ENCODE data around the gene DIP2B.
"Not testable (repeated sequence)": the region's sequence is repeated elsewhere in the genome, so short reads cannot be mapped to it uniquely, and the experiment has no call there.

The DIP2B gene

GRCh38 chr12:50751948-50752721, 247.3 kb downstream of the DIP2B start:
- in situ Hi-C loops (cut with MboI; ENCODE audit: low sequenced_read_pairs), result no loop called here

- in situ Hi-C loops (cut with MboI; ENCODE audit: low sequenced_read_pairs), result no loop called here
Observed at GRCh38 chr12:50753232-50753769, 248.5 kb downstream of the DIP2B start.

- in situ Hi-C loops (cut with MboI; ENCODE audit: low sequenced_read_pairs), result no loop called here
Observed at GRCh38 chr12:50763639-50764285, 259.0 kb downstream of the DIP2B start, which contains the start of gene ATF1. TSS of gene ATF1 (plus strand) at chr12:50764101. CDS start at chr12:50780146, 16,045 bp downstream.

GRCh38 chr12:50764286-50765094, 259.7 kb downstream of the DIP2B start:
- in situ Hi-C loops (cut with MboI; ENCODE audit: low sequenced_read_pairs), result no loop called here

GRCh38 chr12:50765095-50765911, 260.5 kb downstream of the DIP2B start:
- in situ Hi-C loops (cut with MboI; ENCODE audit: low sequenced_read_pairs), result no loop called here

- in situ Hi-C loops (cut with MboI; ENCODE audit: low sequenced_read_pairs), result no loop called here
Observed at GRCh38 chr12:50768391-50768790, 263.6 kb downstream of the DIP2B start.

- in situ Hi-C loops (cut with MboI; ENCODE audit: low sequenced_read_pairs), result not testable (repeated sequence)
Observed at GRCh38 chr12:50768813-50769212, 264.0 kb downstream of the DIP2B start.

- in situ Hi-C loops (cut with MboI; ENCODE audit: low sequenced_read_pairs), result no loop called here
Observed at GRCh38 chr12:50771409-50771808, 266.6 kb downstream of the DIP2B start.

GRCh38 chr12:50772470-50772869, 267.7 kb downstream of the DIP2B start:
- in situ Hi-C loops (cut with MboI; ENCODE audit: low sequenced_read_pairs), result no loop called here

- in situ Hi-C loops (cut with MboI; ENCODE audit: low sequenced_read_pairs), result no loop called here
Observed at GRCh38 chr12:50772877-50773276, 268.1 kb downstream of the DIP2B start.

GRCh38 chr12:50775251-50775650, 270.5 kb downstream of the DIP2B start:
- in situ Hi-C loops (cut with MboI; ENCODE audit: low sequenced_read_pairs), result loop anchor here (25.0 kb wide), 1 partner anchor 562 kb away; the partner anchor contains the start of gene CELA1

GRCh38 chr12:50776749-50777728, 272.3 kb downstream of the DIP2B start:
- in situ Hi-C loops (cut with MboI; ENCODE audit: low sequenced_read_pairs), result loop anchor here (25.0 kb wide), 1 partner anchor 560 kb away; the partner anchor contains the start of gene CELA1

- in situ Hi-C loops (cut with MboI; ENCODE audit: low sequenced_read_pairs), result loop anchor here (25.0 kb wide), 1 partner anchor 558 kb away; the partner anchor contains the start of gene CELA1
Observed at GRCh38 chr12:50778663-50779590, 274.1 kb downstream of the DIP2B start.

GRCh38 chr12:50780013-50780412, 275.2 kb downstream of the DIP2B start:
- in situ Hi-C loops (cut with MboI; ENCODE audit: low sequenced_read_pairs), result loop anchor here (25.0 kb wide), 1 partner anchor 557 kb away; the partner anchor contains the start of gene CELA1

GRCh38 chr12:50784501-50784900, 279.7 kb downstream of the DIP2B start:
- in situ Hi-C loops (cut with MboI; ENCODE audit: low sequenced_read_pairs), result loop anchor here (25.0 kb wide), 1 partner anchor 553 kb away; the partner anchor contains the start of gene CELA1

GRCh38 chr12:50785406-50786001, 280.7 kb downstream of the DIP2B start:
- in situ Hi-C loops (cut with MboI; ENCODE audit: low sequenced_read_pairs), result loop anchor here (25.0 kb wide), 1 partner anchor 552 kb away; the partner anchor contains the start of gene CELA1
